Endothelial cell (in vitro differentiated cells): Measurements from ENCODE around the gene ICA1. TPM values are rescaled to one million over a fixed set of nuclear protein-coding genes. Genes with fewer than 3 reads are reported as not detected.

Experiments
- DNase-seq: peaks from one replicate; pipeline ENCODE4 v3.0.0; 2021; ENCODE audit warnings: low spot score
- H3K27ac Mint-ChIP-seq: one replicate; pipeline ENCODE4 v1.8.0; 2021; ENCODE audit warnings: mixed read lengths, inconsistent platforms; ENCODE audit not compliant: unreplicated experiment
- H3K27me3 Mint-ChIP-seq: one replicate; pipeline ENCODE4 v1.8.0; 2021; ENCODE audit warnings: mild to moderate bottlenecking, moderate library complexity, mixed read lengths, inconsistent platforms; ENCODE audit not compliant: unreplicated experiment
- H3K36me3 Mint-ChIP-seq: one replicate; pipeline ENCODE4 v1.8.0; 2021; ENCODE audit warnings: mild to moderate bottlenecking, low read depth, mixed read lengths, inconsistent platforms; ENCODE audit not compliant: unreplicated experiment
- H3K4me1 Mint-ChIP-seq: one replicate; pipeline ENCODE4 v1.8.0; 2021; ENCODE audit warnings: mild to moderate bottlenecking, mixed read lengths, inconsistent platforms; ENCODE audit not compliant: unreplicated experiment
- H3K4me3 Mint-ChIP-seq: one replicate; pipeline ENCODE4 v1.8.0; 2021; ENCODE audit warnings: mild to moderate bottlenecking, mixed read lengths, inconsistent platforms; ENCODE audit not compliant: unreplicated experiment
- H3K9me3 Mint-ChIP-seq: one replicate; pipeline ENCODE4 v1.8.0; 2021; ENCODE audit warnings: mixed read lengths, inconsistent platforms; ENCODE audit not compliant: unreplicated experiment
- CTCF ChIP-seq: fragments of 200-600 bp; sonication (generic); IDR thresholded peaks from one replicate; pipeline ENCODE4 v1.5.0; 2021; ENCODE audit warnings: antibody characterized with exemption; ENCODE audit not compliant: unreplicated experiment
- total RNA-seq: library from RNA; stranded (reverse); fragmentation: NEBNext Ultra II Directional; extraction: Animal tissue kit (Norgen Biotek cat#: 25700); gene quantifications from one replicate; pipeline ENCODE4 v1.2.1, GENCODE V29; 2021; ENCODE audit not compliant: unreplicated experiment

Gene ICA1
- total RNA-seq, 1 donor from 2014 or later: 91.4 TPM

GRCh38 chr7:8082762-8083161, 179.2 kb downstream of the ICA1 start:
- Mint-ChIP-seq H3K27ac (no peak overlapping the region), H3K4me1 (no peaks in the 10 kb centered on the region), H3K4me3 (no peak overlapping the region), H3K36me3 (no peaks in the 10 kb centered on the region), H3K27me3 (no peaks in the 10 kb centered on the region), H3K9me3 (no peaks in the 10 kb centered on the region)
- DNase-seq: no peak
- TF ChIP-seq CTCF: no peak

GRCh38 chr7:8078418-8078817, 183.5 kb downstream of the ICA1 start:
- Mint-ChIP-seq H3K9me3 (no peaks in the 10 kb centered on the region), H3K36me3 (no peaks in the 10 kb centered on the region), H3K4me1 (no peaks in the 10 kb centered on the region), H3K27ac (no peak overlapping the region), H3K27me3 (no peaks in the 10 kb centered on the region), H3K4me3 (no peak overlapping the region)
- DNase-seq: no peak
- no peak for TF ChIP-seq CTCF

GRCh38 chr7:8070451-8071180, 191.4 kb downstream of the ICA1 start:
- Mint-ChIP-seq H3K9me3 (no peaks in the 10 kb centered on the region), H3K27ac (no peak overlapping the region), H3K27me3 (no peaks in the 10 kb centered on the region), H3K4me3 (no peak overlapping the region), H3K4me1 (no peaks in the 10 kb centered on the region), H3K36me3 (no peaks in the 10 kb centered on the region)
- TF ChIP-seq CTCF: no peak
- no peak for DNase-seq

- no peak for TF ChIP-seq CTCF
- Mint-ChIP-seq H3K27me3 (no peaks in the 10 kb centered on the region), H3K36me3 (no peaks in the 10 kb centered on the region), H3K4me1 (no peaks in the 10 kb centered on the region), H3K27ac (no peak overlapping the region), H3K4me3 (no peak overlapping the region), H3K9me3 (no peaks in the 10 kb centered on the region)
- no peak for DNase-seq
Observed at GRCh38 chr7:8068892-8069686, 192.9 kb downstream of the ICA1 start.

- H3K4me1 Mint-ChIP-seq: no peaks in the 10 kb centered on the region
Observed at GRCh38 chr7:8065356-8065813, 196.6 kb downstream of the ICA1 start.

More at GRCh38 chr7:8065356-8065813, 196.6 kb downstream of the ICA1 start:
- no peak overlapping the region for H3K27ac Mint-ChIP-seq
- H3K27me3 Mint-ChIP-seq: no peaks in the 10 kb centered on the region
- no peak for DNase-seq
- no peak for TF ChIP-seq CTCF
- H3K36me3 Mint-ChIP-seq: no peaks in the 10 kb centered on the region
- no peaks in the 10 kb centered on the region for H3K9me3 Mint-ChIP-seq
- H3K4me3 Mint-ChIP-seq: no peak overlapping the region
